OCI-LY1 (cell line): ENCODE measurements around the gene LCN2.

Source experiments
- CTCF ChIP-seq: fragments of 200-600 bp; sonication (generic), shearing (Covaris generic); IDR thresholded peaks from 2 replicates; pipeline ENCODE4 v1.5.1; 2017; ENCODE audit warnings: mild to moderate bottlenecking, antibody characterized with exemption, low read length, moderate library complexity, mixed read lengths
- EZH2 ChIP-seq: fragments of 200-600 bp; sonication (generic), shearing (Covaris generic); IDR thresholded peaks from 2 replicates; pipeline ENCODE4 v1.8.0; 2017; ENCODE audit warnings: borderline replicate concordance, mixed run types, mild to moderate bottlenecking, antibody characterized with exemption, low read length, moderate library complexity, mixed read lengths

GRCh38 chr9:128185979-128186965 is 37.0 kb downstream of the LCN2 start:
- TF ChIP-seq EZH2: no peak
- no peak for TF ChIP-seq CTCF
